Vagina (tissue), 2 donors: ENCODE results near the gene OR2V1. TPM values are rescaled to one million over a fixed set of nuclear protein-coding genes. Genes with fewer than 3 reads are reported as not detected.
A peak's percentile ranks its signal among the peaks of the same experiment; 100 is the strongest.
"Not testable (repeated sequence)": the region's sequence is repeated elsewhere in the genome, so short reads cannot be mapped to it uniquely, and the experiment has no call there.

Source experiments
- DNase-seq, 2 donors: peaks; one replicate each; pipeline ENCODE4 v3.0.0-alpha.2; 2017; ENCODE audit errors: extremely low spot score in 2 of 2
- H3K27ac ChIP-seq: fragments of 200-600 bp; sonication (generic); one replicate; pipeline ENCODE4 v1.5.1; 2019
- H3K27me3 ChIP-seq: fragments of 200-600 bp; sonication (generic); one replicate; pipeline ENCODE4 v1.5.1; 2019
- H3K36me3 ChIP-seq, 2 donors: fragments of 200-600 bp; sonication (generic); one replicate each; pipeline ENCODE4 v1.5.1; 2017 to 2019
- H3K4me1 ChIP-seq: fragments of 200-600 bp; sonication (generic); one replicate; pipeline ENCODE4 v1.5.1; 2019
- H3K4me3 ChIP-seq, 2 donors: fragments of 200-600 bp; sonication (generic); 1 replicate in 1 of 2; 2 replicates in 1 of 2; pipeline ENCODE4 v1.5.1; 2016 to 2019
- H3K9me3 ChIP-seq: fragments of 200-600 bp; sonication (generic); one replicate; pipeline ENCODE4 v1.5.1; 2019
- POLR2A ChIP-seq, 2 donors: fragments of 450-650 bp; IDR thresholded peaks; one replicate each; pipeline ENCODE4 v1.6.1; 2017; ENCODE audit warnings: antibody characterized with exemption in 2 of 2, mild to moderate bottlenecking in 2 of 2, moderate library complexity in 2 of 2
- POLR2AphosphoS5 ChIP-seq, 2 donors: sonication (generic); formaldehyde crosslinking; IDR thresholded peaks; one replicate each; pipeline ENCODE4 v1.9.0; 2017; ENCODE audit warnings: antibody characterized with exemption in 2 of 2, mild to moderate bottlenecking in 2 of 2, low read depth in 1 of 2; ENCODE audit not compliant: insufficient read depth in 1 of 2
- intact Hi-C: fragments of 100-400 bp; cut with DNase I; formaldehyde crosslinking; loops from one replicate; pipeline ENCODE4 v1.15.1; 2023
- total RNA-seq: library from RNA; depleted of rRNA; stranded (reverse); fragments of >200 nt; gene quantifications from one replicate; pipeline ENCODE4 v1.2.3, GENCODE V29; 2016
- TF ChIP-seq, protein P1 (sequence below), 3 experiments: fragments of 450-650 bp in 2 of 3; fragments of 200-600 bp in 1 of 3; sonication (generic) in 1 of 3; IDR thresholded peaks; one replicate each; pipeline ENCODE4 v1.5.1; 2017 to 2019; ENCODE audit warnings: antibody characterized with exemption in 3 of 3, mild to moderate bottlenecking in 2 of 3, moderate library complexity in 2 of 3

Gene OR2V1
- total RNA-seq, 1 donor from 2014 or later: not detected

DNA sequence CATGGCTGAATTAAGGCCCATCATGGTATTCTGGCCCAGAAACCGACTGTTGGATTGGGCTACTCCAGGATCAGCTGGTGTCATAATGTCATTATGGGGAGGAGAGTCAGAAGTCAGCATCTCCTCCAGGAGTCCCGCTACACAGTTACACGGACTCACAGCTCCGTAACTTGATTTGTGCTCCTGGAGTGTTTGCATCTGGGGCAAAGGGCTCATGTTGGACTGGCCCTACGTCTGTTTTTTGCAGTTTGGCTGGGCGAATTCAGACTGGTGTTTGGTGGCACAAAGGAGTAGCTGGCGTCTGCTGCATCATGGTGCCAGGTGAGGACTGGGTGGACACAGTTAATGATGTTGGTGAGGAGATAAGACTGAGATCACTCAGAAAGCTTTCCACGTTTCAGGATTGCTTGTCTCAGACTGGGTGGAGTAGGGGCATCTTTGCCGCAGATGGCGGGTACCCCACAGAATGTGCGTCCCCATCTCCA, 31.3 kb downstream of the OR2V1 start:
- Histone ChIP-seq H3K36me3 (no peaks in the 10 kb centered on the region), H3K27ac (no peak overlapping the region), H3K4me3 (no peak overlapping the region), H3K4me1 (peaks cover 4% of the 10 kb centered on the region), H3K9me3 (no peaks in the 10 kb centered on the region), H3K27me3 (no peaks in the 10 kb centered on the region)
- intact Hi-C loops: no loop called here
- TF ChIP-seq POLR2AphosphoS5 (IDR thresholded peaks at IDR 0.05; ENCODE audit: insufficient read depth in 1 of 2, low read depth in 1 of 2) (no peak), POLR2A (IDR thresholded peaks at IDR 0.05) (no peak)
- TF ChIP-seq, protein P1, sequence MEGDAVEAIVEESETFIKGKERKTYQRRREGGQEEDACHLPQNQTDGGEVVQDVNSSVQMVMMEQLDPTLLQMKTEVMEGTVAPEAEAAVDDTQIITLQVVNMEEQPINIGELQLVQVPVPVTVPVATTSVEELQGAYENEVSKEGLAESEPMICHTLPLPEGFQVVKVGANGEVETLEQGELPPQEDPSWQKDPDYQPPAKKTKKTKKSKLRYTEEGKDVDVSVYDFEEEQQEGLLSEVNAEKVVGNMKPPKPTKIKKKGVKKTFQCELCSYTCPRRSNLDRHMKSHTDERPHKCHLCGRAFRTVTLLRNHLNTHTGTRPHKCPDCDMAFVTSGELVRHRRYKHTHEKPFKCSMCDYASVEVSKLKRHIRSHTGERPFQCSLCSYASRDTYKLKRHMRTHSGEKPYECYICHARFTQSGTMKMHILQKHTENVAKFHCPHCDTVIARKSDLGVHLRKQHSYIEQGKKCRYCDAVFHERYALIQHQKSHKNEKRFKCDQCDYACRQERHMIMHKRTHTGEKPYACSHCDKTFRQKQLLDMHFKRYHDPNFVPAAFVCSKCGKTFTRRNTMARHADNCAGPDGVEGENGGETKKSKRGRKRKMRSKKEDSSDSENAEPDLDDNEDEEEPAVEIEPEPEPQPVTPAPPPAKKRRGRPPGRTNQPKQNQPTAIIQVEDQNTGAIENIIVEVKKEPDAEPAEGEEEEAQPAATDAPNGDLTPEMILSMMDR (IDR thresholded peaks at IDR 0.05): no peak
- no peak for DNase-seq

DNA sequence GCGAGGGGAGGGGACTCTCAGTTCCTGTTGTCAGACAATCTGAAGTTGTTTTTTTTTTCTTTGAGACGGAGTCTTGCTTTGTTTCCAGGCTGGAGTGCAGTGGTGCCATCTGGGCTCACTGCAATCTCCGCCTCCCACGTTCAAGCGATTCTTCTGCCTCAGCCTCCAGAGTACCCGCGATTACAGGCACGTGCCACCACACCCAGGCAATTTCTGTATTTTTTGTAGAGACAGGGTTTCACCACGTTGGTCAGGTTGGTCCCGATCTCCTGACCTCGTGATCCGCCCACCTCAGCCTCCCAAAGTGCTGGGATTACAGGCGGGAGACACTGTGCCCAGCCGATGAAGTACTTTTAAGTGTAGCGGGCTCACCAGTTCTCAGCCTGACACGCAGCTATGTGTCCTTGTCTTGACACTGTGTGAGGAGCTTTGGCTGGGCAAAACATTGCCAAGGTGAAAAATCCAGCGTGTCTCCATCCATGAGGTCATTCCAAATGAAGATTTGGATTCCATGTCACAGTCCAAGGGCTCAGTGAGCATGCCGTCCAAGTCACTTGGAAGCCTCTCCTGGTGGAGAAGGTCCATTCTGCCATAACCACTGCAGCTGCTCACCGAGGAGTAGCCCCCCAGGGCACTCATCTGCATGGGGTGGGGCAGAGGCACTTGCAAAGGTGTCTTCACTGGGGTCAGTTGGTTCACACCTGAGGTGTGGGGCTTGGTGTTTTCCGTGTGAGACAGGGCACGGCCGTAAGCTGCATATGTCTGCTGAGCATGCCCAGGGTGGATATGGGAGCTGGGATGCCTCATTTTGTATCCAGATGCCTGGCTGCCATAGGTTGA, 32.0 kb downstream of the OR2V1 start:
- Histone ChIP-seq H3K4me3 (no peak overlapping the region), H3K27ac (no peak overlapping the region), H3K9me3 (no peaks in the 10 kb centered on the region), H3K4me1 (peaks cover 4% of the 10 kb centered on the region), H3K36me3 (no peaks in the 10 kb centered on the region), H3K27me3 (no peaks in the 10 kb centered on the region)
- intact Hi-C loops: no loop called here
- DNase-seq: no peak
- TF ChIP-seq, protein P1 (IDR thresholded peaks at IDR 0.05): no peak
- TF ChIP-seq POLR2A (IDR thresholded peaks at IDR 0.05): no peak
- no peak for TF ChIP-seq POLR2AphosphoS5 (IDR thresholded peaks at IDR 0.05; ENCODE audit: insufficient read depth in 1 of 2, low read depth in 1 of 2)

DNA sequence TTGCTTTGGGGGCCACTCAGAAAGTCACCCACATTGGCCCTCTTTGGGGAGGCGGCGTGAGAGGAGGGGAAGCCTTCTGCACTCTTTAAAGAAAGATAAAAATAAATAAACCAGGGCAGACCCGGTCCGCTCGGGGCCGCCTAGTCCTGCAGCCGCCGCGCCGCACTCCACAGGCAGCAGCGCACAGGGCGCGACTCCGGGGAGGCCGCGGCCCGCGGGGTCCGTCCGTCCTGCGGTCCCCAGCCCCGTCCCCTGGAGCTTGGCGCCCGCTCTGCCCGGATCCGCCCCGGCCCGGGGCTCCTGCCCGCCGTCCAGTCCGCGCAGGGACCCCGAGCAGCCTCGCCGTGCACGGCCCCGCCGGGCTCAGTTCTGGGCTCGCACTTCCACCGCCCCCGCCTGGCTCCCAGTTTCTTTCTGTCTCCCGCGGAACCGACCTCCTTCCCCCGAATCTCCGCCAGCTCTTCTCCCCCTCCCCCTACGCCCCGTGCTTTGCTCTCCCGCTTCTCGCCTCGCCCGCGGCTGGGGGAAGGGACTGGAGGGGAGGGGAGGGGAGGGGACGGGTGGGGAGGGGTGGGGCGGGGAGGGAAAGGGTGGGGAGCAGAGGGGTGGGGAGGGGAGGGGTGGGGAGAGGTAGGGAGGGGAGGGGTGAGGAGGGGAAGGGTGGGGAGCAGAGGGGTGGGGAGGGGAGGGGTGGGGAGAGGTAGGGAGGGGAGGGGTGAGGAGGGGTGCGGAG, 33.0 kb downstream of the OR2V1 start:
- DNase-seq, H3K4me3 ChIP-seq, H3K27me3 ChIP-seq, H3K9me3 ChIP-seq, H3K27ac ChIP-seq, H3K4me1 ChIP-seq, H3K36me3 ChIP-seq, intact Hi-C loops: not testable (repeated sequence)

DNA sequence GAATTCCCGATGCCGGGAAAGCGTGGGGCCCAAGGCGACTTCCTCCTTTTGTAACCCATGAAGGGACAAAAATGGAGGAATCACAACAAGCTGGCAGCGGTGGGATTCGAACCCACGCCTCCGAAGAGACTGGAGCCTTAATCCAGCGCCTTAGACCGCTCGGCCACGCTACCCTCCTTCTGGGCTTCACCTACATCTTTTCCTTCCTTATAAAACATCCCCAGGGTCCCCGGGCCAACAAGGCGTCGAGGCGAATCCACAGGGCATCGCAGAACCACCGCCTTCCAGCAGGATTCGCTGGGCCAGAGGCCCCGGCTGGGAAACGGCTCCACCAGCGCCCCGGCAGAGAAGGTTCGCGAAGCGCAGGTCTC, 33.6 kb downstream of the OR2V1 start:
- H3K36me3 ChIP-seq, H3K9me3 ChIP-seq, H3K27me3 ChIP-seq, H3K27ac ChIP-seq, DNase-seq, H3K4me3 ChIP-seq, intact Hi-C loops, H3K4me1 ChIP-seq: not testable (repeated sequence)

DNA sequence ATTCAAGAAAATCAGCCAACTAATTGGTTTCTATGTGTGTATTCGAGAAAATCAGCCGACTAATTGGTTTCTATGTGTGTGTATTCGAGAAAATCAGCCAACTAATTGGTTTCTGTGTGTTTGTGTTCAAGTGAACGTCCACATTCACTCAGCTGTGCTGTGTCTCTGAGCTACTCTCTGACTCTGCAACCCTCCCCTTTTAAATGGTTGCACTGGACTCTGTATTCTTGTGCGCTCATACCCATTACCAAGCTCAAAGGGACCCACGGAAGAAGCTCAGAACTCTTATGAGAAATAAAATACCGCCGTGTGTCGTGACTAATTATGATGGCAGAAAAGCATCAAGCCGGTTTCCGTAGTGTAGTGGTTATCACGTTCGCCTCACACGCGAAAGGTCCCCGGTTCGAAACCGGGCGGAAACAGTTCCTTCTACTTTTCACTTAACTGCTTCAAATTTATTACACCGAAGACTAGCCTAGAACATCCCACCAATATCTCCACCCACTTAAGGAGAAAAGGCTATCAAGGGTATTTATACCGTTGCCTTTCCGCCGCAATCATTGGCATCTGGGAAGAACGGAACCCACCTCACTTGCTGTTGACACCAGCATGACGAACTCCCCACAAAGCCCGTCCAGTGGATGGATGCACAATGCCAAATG, 34.1 kb downstream of the OR2V1 start:
- H3K4me1 ChIP-seq, intact Hi-C loops, H3K9me3 ChIP-seq, H3K36me3 ChIP-seq, H3K27me3 ChIP-seq, H3K27ac ChIP-seq, DNase-seq, H3K4me3 ChIP-seq: not testable (repeated sequence)

DNA sequence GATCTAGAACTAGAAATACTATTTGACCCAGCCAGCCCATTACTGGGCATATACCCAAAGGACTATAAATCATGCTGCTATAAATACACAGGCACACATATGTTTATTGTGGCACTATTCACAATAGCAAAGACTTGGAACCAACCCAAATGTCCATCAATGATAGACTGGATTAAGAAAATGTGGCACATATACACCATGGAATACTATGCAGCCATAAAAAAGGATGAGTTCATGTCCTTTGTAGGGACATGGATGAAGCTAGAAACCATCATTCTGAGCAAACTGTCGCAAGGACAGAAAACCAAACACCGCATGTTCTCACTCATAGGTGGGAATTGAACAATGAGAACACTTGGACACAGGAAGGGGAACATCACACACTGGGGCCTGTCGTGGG, 35.8 kb downstream of the OR2V1 start:
- H3K4me3 ChIP-seq, intact Hi-C loops, DNase-seq, H3K4me1 ChIP-seq, H3K9me3 ChIP-seq, H3K36me3 ChIP-seq, H3K27me3 ChIP-seq, H3K27ac ChIP-seq: not testable (repeated sequence)

DNA sequence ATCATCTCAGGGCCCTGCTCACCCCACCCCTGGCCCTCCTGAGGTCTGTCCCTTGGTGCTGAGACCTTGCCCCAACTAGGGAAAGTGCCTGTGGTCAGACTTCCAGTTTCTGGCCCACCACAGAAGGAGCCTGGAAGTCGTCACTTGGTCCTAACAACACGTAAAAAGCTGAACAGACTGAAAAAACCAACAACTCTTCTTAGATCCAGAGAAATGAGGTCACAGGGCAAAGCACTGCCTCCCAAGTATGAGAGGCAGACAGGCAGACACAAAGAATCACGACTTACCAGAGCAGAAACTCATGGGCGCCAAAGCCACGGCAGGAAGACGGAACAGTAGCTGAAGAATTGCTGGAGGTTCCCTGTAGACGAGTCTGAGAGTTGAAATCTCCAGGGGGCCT, 38.5 kb downstream of the OR2V1 start:
- Histone ChIP-seq H3K9me3 (no peaks in the 10 kb centered on the region), H3K27me3 (no peaks in the 10 kb centered on the region), H3K4me3 (no peak overlapping the region), H3K27ac (no peak overlapping the region), H3K4me1 (no peaks in the 10 kb centered on the region), H3K36me3 (no peaks in the 10 kb centered on the region)
- TF ChIP-seq POLR2A (IDR thresholded peaks at IDR 0.05): no peak
- TF ChIP-seq POLR2AphosphoS5 (IDR thresholded peaks at IDR 0.05; ENCODE audit: insufficient read depth in 1 of 2, low read depth in 1 of 2): no peak
- TF ChIP-seq, protein P1 (IDR thresholded peaks at IDR 0.05): no peak
- intact Hi-C loops: no loop called here
- peak in 1 of 2 donors; percentile 67 for DNase-seq
